ENCODE data around the gene PDXK.
"Not testable (repeated sequence)": the region's sequence is repeated elsewhere in the genome, so short reads cannot be mapped to it uniquely, and the experiment has no call there.

The PDXK gene

GRCh38 chr21:43707462-43707861 lies 11.5 kb upstream of the PDXK start:
- Histone ChIP-seq H4K20me1 (ENCODE audit: insufficient read depth, low read length) (no peaks in the 10 kb centered on the region), H3K79me2 (ENCODE audit: insufficient read depth, low read length) (no peaks in the 10 kb centered on the region), H3K9me2 (ENCODE audit: low read depth, low read length) (no peaks in the 10 kb centered on the region), H3K9ac (ENCODE audit: low read length) (no peak overlapping the region), H3K27me3 (ENCODE audit: insufficient read depth, low read length) (no peaks in the 10 kb centered on the region; the same call in 1 of the 2 replicates), H3K4me3 (ENCODE audit: low read depth, low read length, poor library complexity, severe bottlenecking) (no peak overlapping the region), H3K27ac (ENCODE audit: low read depth, low read length, poor library complexity, severe bottlenecking) (no peak overlapping the region), H3K36me3 (ENCODE audit: insufficient read depth, low read length) (no peaks in the 10 kb centered on the region), H3K9me3 (ENCODE audit: low read length) (no peaks in the 10 kb centered on the region), H3K4me1 (ENCODE audit: insufficient read depth, low read length, severe bottlenecking) (peaks cover 9% of the 10 kb centered on the region), H2AFZ (ENCODE audit: low read length) (no peak overlapping the region), H3F3A (ENCODE audit: insufficient read depth, low read length) (no peaks in the 10 kb centered on the region), H3K4me2 (ENCODE audit: low read length) (no peak overlapping the region)
- TF ChIP-seq EZH2 (IDR thresholded peaks at IDR 0.05; ENCODE audit: borderline replicate concordance, low read length) (no peak), CTCF (IDR thresholded peaks at IDR 0.05; ENCODE audit: low read length) (no peak)

- Histone ChIP-seq H3K4me3 (ENCODE audit: low read depth, low read length, poor library complexity, severe bottlenecking) (no peak overlapping the region), H3K36me3 (ENCODE audit: insufficient read depth, low read length) (no peaks in the 10 kb centered on the region), H3K4me1 (ENCODE audit: insufficient read depth, low read length, severe bottlenecking) (no peaks in the 10 kb centered on the region), H4K20me1 (ENCODE audit: insufficient read depth, low read length) (no peaks in the 10 kb centered on the region), H3K4me2 (ENCODE audit: low read length) (no peak overlapping the region), H3K9me2 (ENCODE audit: low read depth, low read length) (no peaks in the 10 kb centered on the region), H2AFZ (ENCODE audit: low read length) (no peak overlapping the region), H3K9ac (ENCODE audit: low read length) (no peak overlapping the region), H3K27ac (ENCODE audit: low read depth, low read length, poor library complexity, severe bottlenecking) (no peak overlapping the region), H3K27me3 (ENCODE audit: insufficient read depth, low read length) (no peaks in the 10 kb centered on the region; the same call in 1 of the 2 replicates), H3K9me3 (ENCODE audit: low read length) (no peaks in the 10 kb centered on the region), H3K79me2 (ENCODE audit: insufficient read depth, low read length) (no peaks in the 10 kb centered on the region), H3F3A (ENCODE audit: insufficient read depth, low read length) (no peaks in the 10 kb centered on the region)
- TF ChIP-seq EZH2 (IDR thresholded peaks at IDR 0.05; ENCODE audit: borderline replicate concordance, low read length), result no peak
- TF ChIP-seq CTCF (IDR thresholded peaks at IDR 0.05; ENCODE audit: low read length), result no peak
These were observed 10.1 kb upstream of the PDXK start for GRCh38 chr21:43708745-43709381.

GRCh38 chr21:43712268-43712942 lies 6.5 kb upstream of the PDXK start:
- TF ChIP-seq EZH2 (IDR thresholded peaks at IDR 0.05; ENCODE audit: borderline replicate concordance, low read length), result no peak
- no peak for TF ChIP-seq CTCF (IDR thresholded peaks at IDR 0.05; ENCODE audit: low read length)
- no peaks in the 10 kb centered on the region for H3K9me2 ChIP-seq (ENCODE audit: low read depth, low read length)
- H3K9ac ChIP-seq (ENCODE audit: low read length), result no peak overlapping the region
- H3K4me1 ChIP-seq (ENCODE audit: insufficient read depth, low read length, severe bottlenecking), result peaks cover 9% of the 10 kb centered on the region
- no peaks in the 10 kb centered on the region for H4K20me1 ChIP-seq (ENCODE audit: insufficient read depth, low read length)
- H3K9me3 ChIP-seq (ENCODE audit: low read length), result no peaks in the 10 kb centered on the region
- no peak overlapping the region for H2AFZ ChIP-seq (ENCODE audit: low read length)
- H3K27me3 ChIP-seq (ENCODE audit: insufficient read depth, low read length), result no peaks in the 10 kb centered on the region; the same call in 1 of the 2 replicates
- no peaks in the 10 kb centered on the region for H3F3A ChIP-seq (ENCODE audit: insufficient read depth, low read length)
- no peak overlapping the region for H3K27ac ChIP-seq (ENCODE audit: low read depth, low read length, poor library complexity, severe bottlenecking)
- no peaks in the 10 kb centered on the region for H3K79me2 ChIP-seq (ENCODE audit: insufficient read depth, low read length)
- no peaks in the 10 kb centered on the region for H3K36me3 ChIP-seq (ENCODE audit: insufficient read depth, low read length)
- H3K4me3 ChIP-seq (ENCODE audit: low read depth, low read length, poor library complexity, severe bottlenecking), result no peak overlapping the region
- H3K4me2 ChIP-seq (ENCODE audit: low read length), result no peak overlapping the region

DNA sequence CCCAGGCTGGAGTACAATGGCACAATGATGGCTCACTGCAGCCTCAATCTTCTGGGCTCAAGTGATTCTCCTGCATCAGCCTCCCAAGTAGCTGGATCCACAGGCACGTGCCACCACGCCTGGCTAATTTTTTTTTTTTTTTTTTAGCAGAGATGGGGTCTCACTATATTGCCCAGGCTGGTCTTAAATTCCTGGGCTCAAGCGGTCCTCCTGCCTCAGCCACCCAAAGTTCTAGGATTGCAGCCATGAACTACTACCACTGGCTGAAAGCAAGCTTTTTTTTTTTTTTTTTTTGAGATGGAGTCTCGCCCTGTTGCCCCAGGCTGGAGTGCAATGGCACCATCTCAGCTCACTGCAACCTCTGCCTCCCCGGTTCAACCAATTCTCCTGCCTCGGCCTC lies 5.8 kb upstream of the PDXK start:
- H3K9me2 ChIP-seq (ENCODE audit: low read depth, low read length); H2AFZ ChIP-seq (ENCODE audit: low read length); H3K27me3 ChIP-seq (ENCODE audit: insufficient read depth, low read length); H3K27ac ChIP-seq (ENCODE audit: low read depth, low read length, poor library complexity, severe bottlenecking); H3K9me3 ChIP-seq (ENCODE audit: low read length); H3F3A ChIP-seq (ENCODE audit: insufficient read depth, low read length); H3K4me1 ChIP-seq (ENCODE audit: insufficient read depth, low read length, severe bottlenecking); H3K36me3 ChIP-seq (ENCODE audit: insufficient read depth, low read length); H4K20me1 ChIP-seq (ENCODE audit: insufficient read depth, low read length); H3K79me2 ChIP-seq (ENCODE audit: insufficient read depth, low read length); H3K9ac ChIP-seq (ENCODE audit: low read length); H3K4me2 ChIP-seq (ENCODE audit: low read length); H3K4me3 ChIP-seq (ENCODE audit: low read depth, low read length, poor library complexity, severe bottlenecking): not testable (repeated sequence)
